Left lung (tissue), 10 donors: ENCODE measurements around the gene C12orf75. TPM values are rescaled to one million over a fixed set of nuclear protein-coding genes. Genes with fewer than 3 reads are reported as not detected.

ENCODE experiments used
- ATAC-seq: fragments of 200-7000 bp; cut with Tn5 transposase; one replicate; pipeline ENCODE4 v1.9.1; 2020; ENCODE audit warnings: moderate library complexity
- DNase-seq, 4 donors: peaks; one replicate each; pipeline ENCODE4 v3.0.0-alpha.2; 2013 to 2020
- H3K27ac ChIP-seq, 2 donors: fragments of 200-600 bp; sonication (generic) in 1 of 2; one replicate each; pipeline versions ENCODE4 v1.5.0 to v1.8.0; 2020 to 2021
- H3K27me3 ChIP-seq, 2 donors: fragments of 200-600 bp; sonication (generic) in 1 of 2; one replicate each; pipeline versions ENCODE4 v1.5.0 to v1.8.0; 2020 to 2021
- H3K36me3 ChIP-seq, 2 donors: fragments of 200-600 bp; sonication (generic) in 1 of 2; one replicate each; pipeline versions ENCODE4 v1.5.0 to v1.8.0; 2020 to 2021
- H3K4me1 ChIP-seq, 2 donors: fragments of 200-600 bp; one replicate each; pipeline ENCODE4 v1.8.0; 2021
- H3K4me3 ChIP-seq, 2 donors: fragments of 200-600 bp; sonication (generic) in 1 of 2; one replicate each; pipeline versions ENCODE4 v1.5.0 to v1.8.0; 2020 to 2021; ENCODE audit warnings: mild to moderate bottlenecking in 1 of 2
- H3K9me3 ChIP-seq, 2 donors: fragments of 200-600 bp; sonication (generic) in 1 of 2; one replicate each; pipeline versions ENCODE4 v1.5.0 to v1.8.0; 2020 to 2021
- CTCF ChIP-seq, 2 donors: fragments of 200-600 bp; sonication (generic) in 1 of 2; IDR thresholded peaks; one replicate each; pipeline versions ENCODE4 v1.5.0 to v1.8.0; 2021; ENCODE audit warnings: antibody characterized with exemption in 2 of 2
- intact Hi-C, 2 donors: fragments of 100-400 bp; cut with DNase I; formaldehyde crosslinking; loops; one replicate each; pipeline versions ENCODE4 v1.11.2 to v1.14.2; 2022
- polyA plus RNA-seq, 6 donors: library from polyadenylated mRNA; unstranded; fragments of 120-200 nt; gene quantifications; one replicate each; pipeline ENCODE4 v1.2.1, GENCODE V29; 2013; ENCODE audit not compliant: insufficient read length in 6 of 6
- total RNA-seq, 2 donors: library from RNA; stranded (reverse); fragmentation: NEBNext Ultra II Directional; extraction: Animal tissue kit (Norgen Biotek cat#: 25700); gene quantifications; one replicate each; pipeline ENCODE4 v1.2.1, GENCODE V29; 2021
- donor health status: DM: no; HTN: yes; CAD: no.
- donor health status: DM: no; HTN: no; CAD: no.

The C12orf75 gene
- total and polyA plus RNA-seq, 8 donors = 16.2 to 27.7 (median 18.8) TPM

GRCh38 chr12:105315130-105315529 lies 15.4 kb upstream of the C12orf75 start:
- Histone ChIP-seq H3K9me3 (peaks cover 0 to 11% of the 10 kb centered on the region in 2 donors), H3K36me3 (no peaks in the 10 kb centered on the region), H3K4me3 (no peak overlapping the region), H3K4me1 (no peaks in the 10 kb centered on the region), H3K27ac (no peak overlapping the region), H3K27me3 (no peaks in the 10 kb centered on the region)
- ATAC-seq (no peak), DNase-seq (no peak)
- intact Hi-C loops = no loop called here
- no peak for TF ChIP-seq CTCF (IDR thresholded peaks at IDR 0.05)

- no peak for DNase-seq
- Histone ChIP-seq H3K4me1 (no peaks in the 10 kb centered on the region), H3K27ac (no peak overlapping the region), H3K9me3 (peaks cover 0 to 11% of the 10 kb centered on the region in 2 donors), H3K4me3 (no peak overlapping the region), H3K27me3 (no peaks in the 10 kb centered on the region), H3K36me3 (no peaks in the 10 kb centered on the region)
- no peak for TF ChIP-seq CTCF (IDR thresholded peaks at IDR 0.05)
- no peak for ATAC-seq
- intact Hi-C loops = no loop called here
These were observed 14.8 kb upstream of the C12orf75 start for GRCh38 chr12:105315726-105316125.

- no peaks in the 10 kb centered on the region for H3K36me3 ChIP-seq
- ATAC-seq (no peak), DNase-seq (no peak)
- no peaks in the 10 kb centered on the region for H3K4me1 ChIP-seq
- H3K27me3 ChIP-seq = no peaks in the 10 kb centered on the region
- peaks cover 0 to 11% of the 10 kb centered on the region in 2 donors for H3K9me3 ChIP-seq
- no peak overlapping the region for H3K4me3 ChIP-seq
- no peak overlapping the region for H3K27ac ChIP-seq
- intact Hi-C loops = no loop called here
- TF ChIP-seq CTCF (IDR thresholded peaks at IDR 0.05) = no peak
These were observed 13.3 kb upstream of the C12orf75 start for GRCh38 chr12:105316931-105317852.

GRCh38 chr12:105317942-105318621 lies 12.4 kb upstream of the C12orf75 start:
- ATAC-seq (peak; percentile 34), DNase-seq (no peak)
- H3K4me3 ChIP-seq = no peak overlapping the region
- no peaks in the 10 kb centered on the region for H3K36me3 ChIP-seq
- H3K27me3 ChIP-seq = no peaks in the 10 kb centered on the region
- intact Hi-C loops = no loop called here
- peaks cover 0 to 9% of the 10 kb centered on the region in 2 donors for H3K9me3 ChIP-seq
- H3K27ac ChIP-seq = no peak overlapping the region
- no peak for TF ChIP-seq CTCF (IDR thresholded peaks at IDR 0.05)
- H3K4me1 ChIP-seq = no peaks in the 10 kb centered on the region
